Right atrium auricular region (tissue), 2 donors: ENCODE measurements around the gene PARP15. TPM values are rescaled to one million over a fixed set of nuclear protein-coding genes. Genes with fewer than 3 reads are reported as not detected.

Experiments
- DNase-seq: peaks from one replicate; pipeline ENCODE4 v3.0.0-alpha.2; 2019; ENCODE audit warnings: low spot score
- H3K27ac ChIP-seq, 2 donors: fragments of 200-600 bp; sonication (generic); 1 replicate in 1 of 2; 2 replicates in 1 of 2; pipeline ENCODE4 v1.5.1; 2016 to 2019
- H3K27me3 ChIP-seq, 2 donors: fragments of 200-600 bp; sonication (generic); one replicate each; pipeline versions ENCODE4 v1.5.1 to v1.6.0; 2017 to 2019
- H3K36me3 ChIP-seq: fragments of 200-600 bp; sonication (generic); one replicate; pipeline ENCODE4 v1.5.1; 2016
- H3K4me1 ChIP-seq, 2 donors: fragments of 200-600 bp; sonication (generic); one replicate each; pipeline versions ENCODE4 v1.5.1 to v1.6.0; 2017 to 2019
- H3K4me3 ChIP-seq, 2 donors: fragments of 200-600 bp; sonication (generic); 1 replicate in 1 of 2; 2 replicates in 1 of 2; pipeline ENCODE4 v1.5.1; 2017 to 2019; ENCODE audit warnings: mild to moderate bottlenecking in 1 of 2, moderate library complexity in 1 of 2
- H3K9me3 ChIP-seq, 2 donors: fragments of 200-600 bp; sonication (generic); one replicate each; pipeline ENCODE4 v1.5.1; 2019
- total RNA-seq, 2 donors: library from RNA; depleted of rRNA; stranded (reverse); fragments of >200 nt; gene quantifications; one replicate each; pipeline ENCODE4 v1.1.0, GENCODE V29; 2016
- TF ChIP-seq, protein P1 (sequence below), 2 donors: fragments of 200-600 bp; sonication (generic); IDR thresholded peaks; one replicate each; pipeline ENCODE4 v1.5.1; 2019; ENCODE audit warnings: antibody characterized with exemption in 2 of 2

The PARP15 gene
- total RNA-seq, 2 donors from 2014 or later = 1.1 to 1.7 TPM

DNA sequence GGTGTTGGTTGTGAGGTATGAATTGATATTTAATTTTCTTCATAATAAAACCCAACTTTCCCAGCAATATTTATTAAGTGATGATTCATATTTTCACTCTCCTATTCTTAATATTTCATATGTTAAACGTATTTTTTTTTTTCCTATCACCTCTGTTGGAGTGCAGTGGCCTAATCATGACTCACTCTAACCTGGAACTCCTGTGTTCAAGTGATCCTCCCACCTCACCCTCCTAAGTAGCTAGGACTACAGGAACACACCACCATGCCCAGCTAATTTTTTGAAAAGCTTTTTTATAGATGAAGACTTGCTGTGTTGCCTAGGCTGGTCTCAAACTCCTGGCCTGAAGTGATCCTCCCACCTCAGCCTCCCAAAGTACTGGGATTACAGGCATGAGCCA is 8.6 kb downstream of the PARP15 start:
- TF ChIP-seq, protein P1, sequence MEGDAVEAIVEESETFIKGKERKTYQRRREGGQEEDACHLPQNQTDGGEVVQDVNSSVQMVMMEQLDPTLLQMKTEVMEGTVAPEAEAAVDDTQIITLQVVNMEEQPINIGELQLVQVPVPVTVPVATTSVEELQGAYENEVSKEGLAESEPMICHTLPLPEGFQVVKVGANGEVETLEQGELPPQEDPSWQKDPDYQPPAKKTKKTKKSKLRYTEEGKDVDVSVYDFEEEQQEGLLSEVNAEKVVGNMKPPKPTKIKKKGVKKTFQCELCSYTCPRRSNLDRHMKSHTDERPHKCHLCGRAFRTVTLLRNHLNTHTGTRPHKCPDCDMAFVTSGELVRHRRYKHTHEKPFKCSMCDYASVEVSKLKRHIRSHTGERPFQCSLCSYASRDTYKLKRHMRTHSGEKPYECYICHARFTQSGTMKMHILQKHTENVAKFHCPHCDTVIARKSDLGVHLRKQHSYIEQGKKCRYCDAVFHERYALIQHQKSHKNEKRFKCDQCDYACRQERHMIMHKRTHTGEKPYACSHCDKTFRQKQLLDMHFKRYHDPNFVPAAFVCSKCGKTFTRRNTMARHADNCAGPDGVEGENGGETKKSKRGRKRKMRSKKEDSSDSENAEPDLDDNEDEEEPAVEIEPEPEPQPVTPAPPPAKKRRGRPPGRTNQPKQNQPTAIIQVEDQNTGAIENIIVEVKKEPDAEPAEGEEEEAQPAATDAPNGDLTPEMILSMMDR (IDR thresholded peaks at IDR 0.05) = no peak
- Histone ChIP-seq H3K36me3 (no peaks in the 10 kb centered on the region), H3K27ac (no peak overlapping the region), H3K4me1 (no peaks in the 10 kb centered on the region), H3K9me3 (peaks cover 7 to 28% of the 10 kb centered on the region in 2 donors), H3K4me3 (no peak overlapping the region), H3K27me3 (no peaks in the 10 kb centered on the region)
- DNase-seq = no peak

DNA sequence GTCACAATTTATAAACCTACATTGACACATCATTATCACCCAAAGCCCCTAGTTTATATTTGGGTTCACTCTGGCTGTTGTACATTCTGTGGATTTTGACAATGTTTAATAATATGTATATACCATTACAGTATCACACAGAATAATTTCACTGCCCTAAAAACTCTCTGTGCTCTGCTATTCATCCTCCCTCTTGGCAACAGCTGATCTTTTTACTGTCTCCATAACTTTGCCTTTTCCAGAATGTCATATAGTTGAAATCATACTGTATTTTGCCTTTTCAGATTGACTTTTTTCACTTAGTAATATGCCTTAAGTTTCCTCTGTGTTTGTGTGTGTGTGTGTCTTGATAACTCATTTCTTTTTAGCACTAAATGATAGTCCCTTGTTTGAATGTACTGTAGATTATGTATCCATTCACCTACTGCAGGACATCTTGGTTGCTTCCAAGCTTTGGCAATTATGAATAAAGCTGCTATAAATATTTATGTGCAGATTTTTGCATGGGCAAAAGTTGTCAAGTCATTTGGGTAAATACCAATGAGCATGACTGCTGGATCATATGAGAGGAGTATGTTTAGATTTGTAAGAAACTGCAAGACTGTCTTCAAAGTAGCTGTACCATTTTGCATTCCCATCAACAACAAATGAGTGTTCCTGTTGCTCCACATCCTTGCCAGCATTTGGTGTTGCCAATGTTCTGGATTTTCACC is 9.5 kb downstream of the PARP15 start:
- H3K9me3 ChIP-seq = peaks cover 6 to 20% of the 10 kb centered on the region in 2 donors
- TF ChIP-seq, protein P1 (IDR thresholded peaks at IDR 0.05) = no peak
- no peaks in the 10 kb centered on the region for H3K4me1 ChIP-seq
- no peak overlapping the region for H3K4me3 ChIP-seq
- H3K36me3 ChIP-seq = no peaks in the 10 kb centered on the region
- H3K27ac ChIP-seq = no peak overlapping the region
- no peak for DNase-seq
- no peaks in the 10 kb centered on the region for H3K27me3 ChIP-seq

DNA sequence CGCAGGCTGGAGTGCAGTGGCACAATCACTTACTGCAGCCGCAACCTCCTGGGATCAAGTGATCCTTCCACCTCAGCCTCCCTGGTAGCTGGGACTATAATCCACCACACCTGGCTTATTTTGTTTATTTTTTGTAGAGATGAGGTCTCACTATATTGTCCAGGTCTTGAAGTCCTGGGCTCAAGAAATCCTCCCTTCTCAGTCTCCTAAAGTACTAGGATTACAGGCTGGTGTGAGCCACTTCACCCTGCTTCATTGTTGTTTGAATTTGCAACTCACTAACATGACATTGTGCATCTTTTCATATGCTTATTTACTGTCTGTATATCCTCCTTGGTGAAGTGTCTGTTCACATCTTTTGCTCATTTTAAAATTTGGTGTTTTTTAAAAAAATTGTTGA is 10.1 kb downstream of the PARP15 start:
- Histone ChIP-seq H3K9me3 (peaks cover 0 to 14% of the 10 kb centered on the region in 2 donors), H3K27ac (no peak overlapping the region), H3K4me3 (no peak overlapping the region), H3K4me1 (no peaks in the 10 kb centered on the region), H3K36me3 (no peaks in the 10 kb centered on the region), H3K27me3 (no peaks in the 10 kb centered on the region)
- TF ChIP-seq, protein P1 (IDR thresholded peaks at IDR 0.05) = no peak
- DNase-seq = no peak

DNA sequence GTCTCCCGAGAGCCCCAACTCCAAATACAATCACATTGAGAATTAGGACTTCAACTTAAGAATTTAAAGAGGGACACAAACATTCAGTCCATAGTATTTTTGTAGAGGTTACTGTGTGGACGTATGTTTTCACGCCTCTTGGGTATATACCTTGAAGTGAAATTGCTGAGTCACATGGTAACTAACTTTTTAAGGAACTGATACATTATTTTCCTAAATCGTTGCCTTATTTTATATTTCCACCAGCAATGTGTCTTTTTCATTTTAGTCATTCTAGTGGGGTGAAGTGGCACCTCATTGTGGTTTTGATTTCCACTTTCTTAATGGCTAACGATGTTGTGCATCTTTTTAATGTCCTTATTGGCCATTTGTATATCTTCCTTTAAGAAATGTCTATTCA is 11.8 kb downstream of the PARP15 start:
- Histone ChIP-seq H3K9me3 (no peaks in the 10 kb centered on the region), H3K27me3 (no peaks in the 10 kb centered on the region), H3K4me3 (no peak overlapping the region), H3K27ac (no peak overlapping the region), H3K4me1 (no peaks in the 10 kb centered on the region), H3K36me3 (no peaks in the 10 kb centered on the region)
- no peak for DNase-seq
- TF ChIP-seq, protein P1 (IDR thresholded peaks at IDR 0.05) = no peak

DNA sequence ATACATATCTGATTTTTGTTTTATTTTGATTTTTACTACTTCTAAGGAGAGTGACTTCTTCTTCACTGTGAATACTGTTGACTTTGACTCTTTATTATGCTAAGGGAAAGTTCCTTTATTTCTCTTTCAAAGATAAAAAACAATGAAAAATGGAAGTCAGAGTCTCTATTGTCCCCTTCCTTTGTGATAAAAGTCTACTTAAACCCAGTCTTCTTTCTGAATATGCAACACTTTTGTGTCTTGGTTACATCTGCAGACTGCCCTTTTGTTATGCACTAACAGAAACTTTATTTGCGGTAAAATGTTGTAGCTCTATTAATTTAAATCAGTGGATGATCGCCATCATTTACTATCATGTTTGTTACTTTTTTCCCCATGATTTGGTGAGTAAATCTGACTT is 13.2 kb downstream of the PARP15 start:
- Histone ChIP-seq H3K4me3 (no peak overlapping the region), H3K36me3 (no peaks in the 10 kb centered on the region), H3K9me3 (no peaks in the 10 kb centered on the region), H3K27me3 (no peaks in the 10 kb centered on the region), H3K27ac (no peak overlapping the region), H3K4me1 (no peaks in the 10 kb centered on the region)
- DNase-seq = no peak
- TF ChIP-seq, protein P1 (IDR thresholded peaks at IDR 0.05) = no peak

DNA sequence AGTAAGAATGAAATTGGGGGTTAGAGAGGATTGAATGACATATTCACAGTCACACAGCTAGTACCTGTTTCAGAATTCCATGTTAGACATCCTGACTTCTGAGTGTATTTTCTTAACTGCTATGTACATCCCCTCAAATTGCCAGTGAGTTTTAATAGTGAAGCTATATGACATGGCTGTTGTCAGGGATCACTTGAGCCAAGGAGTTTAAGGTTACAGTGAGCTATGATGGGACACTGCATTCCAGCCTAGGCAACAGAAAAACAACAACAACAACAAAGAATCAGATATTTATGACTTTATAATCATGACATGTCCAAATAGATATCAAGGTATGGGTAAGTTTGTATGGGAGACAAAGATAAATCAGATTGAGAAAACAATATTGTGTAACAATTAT is 16.6 kb downstream of the PARP15 start:
- no peaks in the 10 kb centered on the region for H3K9me3 ChIP-seq
- H3K27ac ChIP-seq = no peak overlapping the region
- H3K4me3 ChIP-seq = no peak overlapping the region
- H3K36me3 ChIP-seq = no peaks in the 10 kb centered on the region
- TF ChIP-seq, protein P1 (IDR thresholded peaks at IDR 0.05) = no peak
- no peak for DNase-seq
- no peaks in the 10 kb centered on the region for H3K27me3 ChIP-seq
- no peaks in the 10 kb centered on the region for H3K4me1 ChIP-seq
